Hepatocyte (in vitro differentiated cells): ENCODE measurements around the gene LYVE1.

Source experiments
- CTCF ChIP-seq: fragments of 200-600 bp; sonication (generic); IDR thresholded peaks from 2 replicates; pipeline ENCODE4 v1.5.1; 2016; ENCODE audit warnings: antibody characterized with exemption, mild to moderate bottlenecking; ENCODE audit not compliant: poor library complexity
- EZH2 ChIP-seq: fragments of 200-600 bp; sonication (generic); IDR thresholded peaks from 2 replicates; pipeline ENCODE4 v1.6.1; 2016; ENCODE audit warnings: antibody characterized with exemption, mild to moderate bottlenecking, borderline replicate concordance
- EZH2phosphoT487 ChIP-seq: fragments of 200-600 bp; sonication (generic); IDR thresholded peaks from one replicate; pipeline ENCODE4 v1.6.1; 2018; ENCODE audit warnings: antibody characterized with exemption, mild to moderate bottlenecking, low read depth, moderate library complexity; ENCODE audit not compliant: unreplicated experiment, severe bottlenecking

GRCh38 chr11:10539339-10539738 is 29.1 kb downstream of the LYVE1 start:
- no peak for TF ChIP-seq CTCF
- TF ChIP-seq EZH2: no peak
- no peak for TF ChIP-seq EZH2phosphoT487
